GM23248 (cell line): Measurements from ENCODE around the gene LRCOL1.

ENCODE experiments used
- EZH2 ChIP-seq: fragments of 200-600 bp; sonication (generic); IDR thresholded peaks from 2 replicates; pipeline ENCODE4 v1.6.1; 2018; ENCODE audit warnings: antibody characterized with exemption, mild to moderate bottlenecking; ENCODE audit not compliant: insufficient read depth, poor library complexity, severe bottlenecking
- EZH2phosphoT487 ChIP-seq: fragments of 200-600 bp; sonication (generic); IDR thresholded peaks from 2 replicates; pipeline ENCODE4 v1.6.1; 2018; ENCODE audit warnings: antibody characterized with exemption, moderate library complexity, mild to moderate bottlenecking, low read depth; ENCODE audit not compliant: insufficient read depth

- TF ChIP-seq EZH2phosphoT487 (no peak), EZH2 (no peak)
Measured at GRCh38 chr12:132637811-132638210, 27.4 kb upstream of the LRCOL1 start.
